ENCODE data around the gene PHGDH.
A peak's percentile ranks its signal among the peaks of the same experiment; 100 is the strongest.
"Not testable (repeated sequence)": the region's sequence is repeated elsewhere in the genome, so short reads cannot be mapped to it uniquely, and the experiment has no call there.

Gene PHGDH

GRCh38 chr1:119779869-119780356, 68.2 kb downstream of the PHGDH start:
- no peak for TF ChIP-seq POLR2AphosphoS5 (IDR thresholded peaks at IDR 0.05; ENCODE audit: low read depth, low read length)
- DNase-seq (ENCODE audit: insufficient read length, low spot score) (no peak), FAIRE-seq (no peak)

- FAIRE-seq (no peak), DNase-seq (ENCODE audit: insufficient read length, low spot score) (no peak)
- TF ChIP-seq POLR2AphosphoS5 (IDR thresholded peaks at IDR 0.05; ENCODE audit: low read depth, low read length), result no peak
- TF ChIP-seq PAX5 (IDR thresholded peaks at IDR 0.05; ENCODE audit: insufficient read depth, low read length, severe bottlenecking), result no peak
- TF ChIP-seq SPI1 (IDR thresholded peaks at IDR 0.05; ENCODE audit: low read depth, low read length), result no peak
- TF ChIP-seq POLR2A (IDR thresholded peaks at IDR 0.05; ENCODE audit: low read depth, low read length), result no peak
- no peak for TF ChIP-seq TAF1 (IDR thresholded peaks at IDR 0.05; ENCODE audit: low read depth, low read length)
- no peak for TF ChIP-seq POU2F2 (IDR thresholded peaks at IDR 0.05; ENCODE audit: low read depth, low read length)
Measured at GRCh38 chr1:119781434-119782210, 69.9 kb downstream of the PHGDH start.

- TF ChIP-seq SPI1 (IDR thresholded peaks at IDR 0.05; ENCODE audit: low read depth, low read length) (no peak), POU2F2 (IDR thresholded peaks at IDR 0.05; ENCODE audit: low read depth, low read length) (no peak), POLR2A (IDR thresholded peaks at IDR 0.05; ENCODE audit: low read depth, low read length) (no peak), TAF1 (IDR thresholded peaks at IDR 0.05; ENCODE audit: low read depth, low read length) (no peak), POLR2AphosphoS5 (IDR thresholded peaks at IDR 0.05; ENCODE audit: low read depth, low read length) (no peak)
- no peak for DNase-seq (ENCODE audit: insufficient read length, low spot score)
- no peak for FAIRE-seq
Measured at GRCh38 chr1:119782631-119783325, 71.0 kb downstream of the PHGDH start.

- FAIRE-seq (no peak), DNase-seq (ENCODE audit: insufficient read length, low spot score) (no peak)
- TF ChIP-seq TAF1 (IDR thresholded peaks at IDR 0.05; ENCODE audit: low read depth, low read length), result no peak
- TF ChIP-seq POLR2A (IDR thresholded peaks at IDR 0.05; ENCODE audit: low read depth, low read length), result no peak
- no peak for TF ChIP-seq PAX5 (IDR thresholded peaks at IDR 0.05; ENCODE audit: insufficient read depth, low read length, severe bottlenecking)
- TF ChIP-seq SPI1 (IDR thresholded peaks at IDR 0.05; ENCODE audit: low read depth, low read length), result no peak
- no peak for TF ChIP-seq POLR2AphosphoS5 (IDR thresholded peaks at IDR 0.05; ENCODE audit: low read depth, low read length)
- no peak for TF ChIP-seq POU2F2 (IDR thresholded peaks at IDR 0.05; ENCODE audit: low read depth, low read length)
Measured at GRCh38 chr1:119783354-119784185, 71.8 kb downstream of the PHGDH start.

- FAIRE-seq (no peak), DNase-seq (ENCODE audit: insufficient read length, low spot score) (no peak)
- TF ChIP-seq POLR2A (IDR thresholded peaks at IDR 0.05; ENCODE audit: low read depth, low read length), result no peak
- no peak for TF ChIP-seq SPI1 (IDR thresholded peaks at IDR 0.05; ENCODE audit: low read depth, low read length)
- no peak for TF ChIP-seq TAF1 (IDR thresholded peaks at IDR 0.05; ENCODE audit: low read depth, low read length)
- no peak for TF ChIP-seq POU2F2 (IDR thresholded peaks at IDR 0.05; ENCODE audit: low read depth, low read length)
- no peak for TF ChIP-seq PAX5 (IDR thresholded peaks at IDR 0.05; ENCODE audit: insufficient read depth, low read length, severe bottlenecking)
- TF ChIP-seq POLR2AphosphoS5 (IDR thresholded peaks at IDR 0.05; ENCODE audit: low read depth, low read length), result no peak
Measured at GRCh38 chr1:119784191-119784781, 72.6 kb downstream of the PHGDH start.

GRCh38 chr1:119786046-119786445, 74.3 kb downstream of the PHGDH start:
- FAIRE-seq; DNase-seq (ENCODE audit: insufficient read length, low spot score): not testable (repeated sequence)

- DNase-seq (ENCODE audit: insufficient read length, low spot score); FAIRE-seq: not testable (repeated sequence)
- TF ChIP-seq SPI1 (IDR thresholded peaks at IDR 0.05; ENCODE audit: low read depth, low read length), result 0 out of 2 replicates have a peak, but pooled peaks have one; percentile 37
Measured at GRCh38 chr1:119786473-119787050, 74.8 kb downstream of the PHGDH start.

- FAIRE-seq, result no peak
- TF ChIP-seq TAF1 (IDR thresholded peaks at IDR 0.05; ENCODE audit: low read depth, low read length), result no peak
- TF ChIP-seq SPI1 (IDR thresholded peaks at IDR 0.05; ENCODE audit: low read depth, low read length), result no peak
- TF ChIP-seq POLR2AphosphoS5 (IDR thresholded peaks at IDR 0.05; ENCODE audit: low read depth, low read length), result no peak
- TF ChIP-seq POLR2A (IDR thresholded peaks at IDR 0.05; ENCODE audit: low read depth, low read length), result no peak
- no peak for TF ChIP-seq POU2F2 (IDR thresholded peaks at IDR 0.05; ENCODE audit: low read depth, low read length)
- no peak for TF ChIP-seq PAX5 (IDR thresholded peaks at IDR 0.05; ENCODE audit: insufficient read depth, low read length, severe bottlenecking)
- DNase-seq (ENCODE audit: insufficient read length, low spot score), result no peak
Measured at GRCh38 chr1:119787776-119788175, 76.0 kb downstream of the PHGDH start.

GRCh38 chr1:119790451-119791198, 78.9 kb downstream of the PHGDH start:
- no peak for DNase-seq (ENCODE audit: insufficient read length, low spot score)
- no peak for FAIRE-seq
- TF ChIP-seq POLR2AphosphoS5 (IDR thresholded peaks at IDR 0.05; ENCODE audit: low read depth, low read length) (no peak), SPI1 (IDR thresholded peaks at IDR 0.05; ENCODE audit: low read depth, low read length) (no peak), PAX5 (IDR thresholded peaks at IDR 0.05; ENCODE audit: insufficient read depth, low read length, severe bottlenecking) (no peak), POU2F2 (IDR thresholded peaks at IDR 0.05; ENCODE audit: low read depth, low read length) (no peak), POLR2A (IDR thresholded peaks at IDR 0.05; ENCODE audit: low read depth, low read length) (no peak), TAF1 (IDR thresholded peaks at IDR 0.05; ENCODE audit: low read depth, low read length) (no peak)
